Bronchial epithelial cell (primary cell): ENCODE data around the gene SLC23A2. TPM values are rescaled to one million over a fixed set of nuclear protein-coding genes. Genes with fewer than 3 reads are reported as not detected.

ENCODE experiments used
- DNase-seq: peaks from one replicate; pipeline ENCODE4 v3.0.0-alpha.2; 2010; ENCODE audit warnings: low read depth
- FAIRE-seq: peaks from 2 replicates; lab custom pipeline; 2011; peaks lifted over from hg19 to GRCh38; lab: Jason Lieb, UNC
- H3K27me3 ChIP-seq: 2 replicates; pipeline ENCODE4 v1.5.1; 2011; ENCODE audit warnings: low read length; ENCODE audit not compliant: control insufficient read depth, insufficient read depth
- H3K36me3 ChIP-seq: 2 replicates; pipeline ENCODE4 v1.5.1; 2011; ENCODE audit warnings: low read length; ENCODE audit not compliant: control insufficient read depth, insufficient read depth
- H3K4me3 ChIP-seq: 2 replicates; pipeline ENCODE4 v1.5.1; 2011; ENCODE audit warnings: mild to moderate bottlenecking, low read depth, low read length, control low read depth
- total RNA-seq: library from RNA; depleted of rRNA; stranded (reverse); fragments of >200 nt; gene quantifications from 2 replicates; pipeline ENCODE4 v1.2.1, GENCODE V29; 2014
- TF ChIP-seq, protein P1 (sequence below): IDR thresholded peaks from 2 replicates; pipeline ENCODE4 v1.5.1; 2011; ENCODE audit warnings: mild to moderate bottlenecking, moderate library complexity, low read length, control low read depth, inconsistent platforms; ENCODE audit not compliant: insufficient read depth, severe bottlenecking

The SLC23A2 gene
- total RNA-seq, 1 donor from 2014 or later = 7.6 TPM

DNA sequence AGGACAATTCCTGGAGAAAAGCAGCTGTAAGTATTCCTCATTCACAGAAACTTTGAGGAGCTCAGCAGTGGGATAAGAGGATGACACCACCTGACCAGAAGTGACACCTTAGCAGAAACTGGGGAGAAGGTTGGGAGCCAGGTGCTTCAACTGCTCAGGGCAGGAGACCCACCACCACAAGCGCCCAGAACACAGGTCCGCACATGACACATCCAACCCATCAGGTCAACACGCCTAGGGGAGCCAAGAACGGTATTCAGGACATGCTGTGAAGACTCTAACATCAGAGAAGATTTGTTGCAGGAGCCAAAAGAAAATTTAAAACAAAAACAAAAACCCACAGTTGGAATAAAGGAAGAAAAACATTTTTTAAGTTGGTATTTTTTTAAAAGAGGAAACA is 50.5 kb downstream of the SLC23A2 start:
- Histone ChIP-seq H3K27me3 (no peaks in the 10 kb centered on the region), H3K4me3 (no peak overlapping the region), H3K36me3 (no peaks in the 10 kb centered on the region)
- TF ChIP-seq, protein P1, sequence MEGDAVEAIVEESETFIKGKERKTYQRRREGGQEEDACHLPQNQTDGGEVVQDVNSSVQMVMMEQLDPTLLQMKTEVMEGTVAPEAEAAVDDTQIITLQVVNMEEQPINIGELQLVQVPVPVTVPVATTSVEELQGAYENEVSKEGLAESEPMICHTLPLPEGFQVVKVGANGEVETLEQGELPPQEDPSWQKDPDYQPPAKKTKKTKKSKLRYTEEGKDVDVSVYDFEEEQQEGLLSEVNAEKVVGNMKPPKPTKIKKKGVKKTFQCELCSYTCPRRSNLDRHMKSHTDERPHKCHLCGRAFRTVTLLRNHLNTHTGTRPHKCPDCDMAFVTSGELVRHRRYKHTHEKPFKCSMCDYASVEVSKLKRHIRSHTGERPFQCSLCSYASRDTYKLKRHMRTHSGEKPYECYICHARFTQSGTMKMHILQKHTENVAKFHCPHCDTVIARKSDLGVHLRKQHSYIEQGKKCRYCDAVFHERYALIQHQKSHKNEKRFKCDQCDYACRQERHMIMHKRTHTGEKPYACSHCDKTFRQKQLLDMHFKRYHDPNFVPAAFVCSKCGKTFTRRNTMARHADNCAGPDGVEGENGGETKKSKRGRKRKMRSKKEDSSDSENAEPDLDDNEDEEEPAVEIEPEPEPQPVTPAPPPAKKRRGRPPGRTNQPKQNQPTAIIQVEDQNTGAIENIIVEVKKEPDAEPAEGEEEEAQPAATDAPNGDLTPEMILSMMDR = no peak
- FAIRE-seq (no peak), DNase-seq (no peak)

DNA sequence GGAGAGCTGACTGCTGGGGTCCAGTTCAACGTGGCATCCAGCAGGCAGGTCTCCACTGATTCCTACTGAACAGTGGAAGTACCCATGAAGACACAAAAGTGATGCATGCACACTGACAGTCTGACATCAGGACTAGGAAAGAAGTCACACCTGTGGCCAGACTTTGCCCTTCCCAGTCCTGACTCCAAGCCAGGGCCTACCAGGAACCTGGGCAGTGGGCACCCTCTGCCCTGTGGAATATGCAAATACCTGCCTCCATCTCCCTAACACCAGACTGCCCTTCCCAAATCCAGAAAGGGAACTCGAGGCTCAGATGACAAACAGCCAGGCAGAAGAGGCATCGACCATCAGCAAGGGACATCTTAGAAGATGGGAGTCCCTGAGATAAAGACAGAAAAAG is 50.9 kb downstream of the SLC23A2 start:
- no peak for FAIRE-seq
- Histone ChIP-seq H3K36me3 (no peaks in the 10 kb centered on the region), H3K27me3 (no peaks in the 10 kb centered on the region), H3K4me3 (no peak overlapping the region)
- DNase-seq = no peak
- TF ChIP-seq, protein P1 = no peak

DNA sequence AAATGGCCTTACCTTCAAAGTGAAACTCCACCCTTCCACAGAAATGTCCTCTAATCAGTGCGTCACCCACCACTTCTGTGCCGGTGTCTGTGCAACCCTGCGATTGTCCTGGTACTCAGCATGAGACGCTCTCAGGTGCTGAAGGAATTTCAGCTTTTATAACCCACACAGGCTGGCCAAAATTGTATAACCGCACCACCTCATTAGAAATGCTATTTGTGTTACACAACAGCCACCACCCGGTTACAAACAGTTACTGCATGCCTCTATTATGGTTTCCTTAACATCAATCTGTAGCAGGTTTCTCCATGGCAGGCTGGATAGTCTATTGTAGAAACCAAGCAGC is 51.5 kb downstream of the SLC23A2 start:
- TF ChIP-seq, protein P1 = peak; percentile 56
- FAIRE-seq (no peak), DNase-seq (peak; percentile 38)
- H3K4me3 ChIP-seq = no peak overlapping the region
- H3K36me3 ChIP-seq = no peaks in the 10 kb centered on the region
- no peaks in the 10 kb centered on the region for H3K27me3 ChIP-seq

DNA sequence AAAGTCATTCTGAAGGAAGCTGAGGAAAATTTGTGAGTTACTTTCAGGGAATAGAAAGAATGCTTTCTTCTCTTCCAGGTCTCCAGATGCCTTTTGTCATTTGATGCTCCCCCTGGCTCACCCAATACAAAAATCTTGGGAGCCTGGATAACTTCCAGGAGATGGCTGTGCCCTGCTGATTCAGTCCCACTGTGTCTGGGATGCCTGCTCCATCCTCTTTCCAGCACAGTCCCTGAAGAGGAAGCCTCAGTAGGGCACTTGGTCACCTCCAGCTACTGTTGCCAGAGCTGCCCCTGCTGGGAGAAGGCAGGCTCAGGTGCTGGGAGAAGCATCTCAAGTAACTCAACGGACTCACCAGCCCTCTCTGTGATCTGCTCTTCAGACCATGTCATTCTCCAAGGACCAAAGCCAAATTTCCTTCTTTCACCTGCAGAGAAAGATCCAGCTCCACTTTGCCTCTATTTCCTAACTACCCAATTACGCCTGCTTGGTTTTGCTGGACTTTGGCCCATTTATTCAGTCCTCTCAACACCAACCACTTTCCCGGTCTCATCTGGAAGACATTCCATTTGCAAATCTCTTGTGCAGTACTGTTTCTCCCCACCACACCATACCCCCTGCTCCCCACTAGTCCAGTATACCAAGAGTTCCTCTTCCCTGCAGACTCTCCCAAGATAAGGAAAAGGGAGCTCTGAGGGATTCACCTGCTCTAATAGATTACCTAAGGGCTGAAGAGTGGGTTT is 53.3 kb downstream of the SLC23A2 start:
- Histone ChIP-seq H3K4me3 (no peak overlapping the region), H3K36me3 (no peaks in the 10 kb centered on the region), H3K27me3 (no peaks in the 10 kb centered on the region)
- FAIRE-seq (no peak), DNase-seq (no peak)
- TF ChIP-seq, protein P1 = no peak

DNA sequence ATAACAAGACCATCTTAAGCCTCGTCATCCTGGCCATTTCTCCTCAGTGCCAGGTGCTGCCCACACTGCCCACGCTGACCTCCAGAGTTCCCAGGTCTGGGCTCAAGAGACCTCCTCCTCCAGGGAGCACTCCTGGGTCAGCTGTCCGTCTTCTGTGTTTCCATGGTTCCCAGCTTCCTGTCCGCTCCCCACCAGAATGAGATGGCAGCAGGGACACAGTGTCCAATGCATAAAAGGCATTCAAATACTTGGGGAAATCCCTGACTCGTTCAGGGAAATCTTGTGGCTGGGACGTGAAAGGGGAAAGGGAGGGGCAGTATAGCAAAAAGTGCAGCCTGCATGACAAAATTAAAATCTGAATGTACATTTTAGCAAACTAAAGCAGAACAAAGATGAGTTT is 54.3 kb downstream of the SLC23A2 start:
- FAIRE-seq (no peak), DNase-seq (no peak)
- Histone ChIP-seq H3K36me3 (no peaks in the 10 kb centered on the region), H3K27me3 (no peaks in the 10 kb centered on the region), H3K4me3 (no peak overlapping the region)
- TF ChIP-seq, protein P1 = no peak

DNA sequence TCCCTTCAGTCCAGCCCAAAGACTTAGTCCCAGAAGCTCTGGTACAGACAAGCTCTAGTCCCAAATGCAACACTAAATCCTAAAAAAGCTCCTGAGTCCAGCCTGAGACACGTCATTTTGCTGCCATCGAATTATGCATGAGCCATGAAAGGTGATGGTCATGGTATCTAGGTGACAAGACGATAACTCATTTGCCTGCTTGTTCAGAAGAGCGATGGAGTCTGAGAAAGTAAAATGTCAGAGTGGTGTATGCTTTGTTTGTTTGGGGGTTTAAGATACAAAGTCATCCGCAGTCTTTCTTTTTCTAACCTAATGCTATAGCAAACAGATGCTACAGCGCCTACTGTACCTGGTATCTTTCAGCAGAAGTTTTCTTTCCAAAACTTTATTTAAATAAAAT is 54.7 kb downstream of the SLC23A2 start:
- no peak for FAIRE-seq
- Histone ChIP-seq H3K27me3 (no peaks in the 10 kb centered on the region), H3K36me3 (no peaks in the 10 kb centered on the region), H3K4me3 (no peak overlapping the region)
- TF ChIP-seq, protein P1 = no peak
- no peak for DNase-seq
